ENCODE data around the gene ATP2C2. TPM values are rescaled to one million over a fixed set of nuclear protein-coding genes. Genes with fewer than 3 reads are reported as not detected.

ATP2C2 gene
- total and polyA plus RNA-seq, 2 of the 8 experiments (the other 6 are each of a cell fraction or from before 2014, with no cell fraction given): 1.2 to 2.8 TPM

- Histone ChIP-seq H3K4ac (replicated peaks; ENCODE audit: insufficient read length, low read depth, low read length) (no peak overlapping the region), H3K4me1 (replicated peaks in 1 of 4; ENCODE audit: control insufficient read depth in 3 of 4, insufficient read depth in 4 of 4, low read length in 3 of 4) (no peaks in the 10 kb centered on the region; a peak in 1 of 7 replicates), H3K4me3 (ENCODE audit: extremely low read depth in 1 of 4, insufficient read depth in 2 of 4, low read depth in 3 of 4, low read length in 4 of 4) (no peak overlapping the region), H3K4me2 (ENCODE audit: insufficient read depth in 1 of 2, low read depth in 2 of 2, low read length in 2 of 2) (no peak overlapping the region), H3K23me2 (ENCODE audit: low read depth, low read length) (peaks cover 12% of the 10 kb centered on the region; the same call in 1 of the 2 replicates), H3K56ac (replicated peaks; ENCODE audit: insufficient read length, low read depth, low read length) (no peak overlapping the region), H3K18ac (ENCODE audit: extremely low read depth, low read length) (no peak overlapping the region), H2BK12ac (ENCODE audit: low read depth, low read length) (no peak overlapping the region), H2AFZ (ENCODE audit: low read length) (no peak overlapping the region), H3K9ac (replicated peaks in 1 of 4; ENCODE audit: extremely low read depth in 1 of 4, low read depth in 3 of 4, low read length in 3 of 4) (no peak overlapping the region), H3K14ac (ENCODE audit: insufficient read length) (no peak overlapping the region), H3K79me2 (ENCODE audit: control insufficient read depth in 1 of 2, insufficient read depth in 2 of 2, low read length in 2 of 2) (no peaks in the 10 kb centered on the region), H3K79me1 (ENCODE audit: low read depth, low read length) (no peaks in the 10 kb centered on the region), H2AK5ac (ENCODE audit: low read depth, low read length) (no peak overlapping the region), H2BK120ac (replicated peaks; ENCODE audit: low read depth, low read length) (no peak overlapping the region), H3K27me3 (replicated peaks in 1 of 4; ENCODE audit: control insufficient read depth in 3 of 4, extremely low read depth in 1 of 4, insufficient read depth in 3 of 4, low read length in 3 of 4) (no peaks in the 10 kb centered on the region), H4K8ac (ENCODE audit: extremely low read depth, insufficient read depth, low read length) (no peak overlapping the region), H2BK15ac (ENCODE audit: low read length) (no peak overlapping the region), H4K5ac (ENCODE audit: insufficient read length, low read depth, low read length) (no peak overlapping the region), H2BK20ac (ENCODE audit: low read length) (no peak overlapping the region), H3K27ac (ENCODE audit: low read depth, low read length) (no peak overlapping the region), H2BK5ac (ENCODE audit: low read depth, low read length) (no peak overlapping the region), H3K36me3 (ENCODE audit: control insufficient read depth in 2 of 4, insufficient read depth in 4 of 4, low read length in 3 of 4) (no peaks in the 10 kb centered on the region), H4K20me1 (replicated peaks in 1 of 2; ENCODE audit: control insufficient read depth in 1 of 2, insufficient read depth in 2 of 2, low read length in 2 of 2) (no peaks in the 10 kb centered on the region), H3K9me3 (ENCODE audit: insufficient read depth in 2 of 2, low read depth in 1 of 2, low read length in 1 of 2) (peaks cover 0 to 8% of the 10 kb centered on the region in 2 experiments; a peak in 2 of 4 replicates), H4K91ac (replicated peaks; ENCODE audit: insufficient read length, low read length) (no peak overlapping the region), H3K23ac (ENCODE audit: insufficient read length) (no peak overlapping the region)
- POLR2A ChIA-PET (ENCODE audit: partially characterized antibody): no interaction called here
- DNase-seq (ENCODE audit: low read depth in 1 of 2, low spot score in 2 of 2): no peak
- WGBS, 2 experiments (ENCODE audit: extremely low coverage in 1 of 2, insufficient coverage in 1 of 2, insufficient read length in 1 of 2, insufficient replicate concordance in 2 of 2, low coverage in 1 of 2, low lambda C conversion rate in 2 of 2, missing lambda C conversion rate in 1 of 2): 81% methylated on average over 5 of the region's 5 CpGs; no CpG with 5 or more reads in 1 of the 2 experiments
- CTCF ChIA-PET (ENCODE audit: partially characterized antibody): interaction anchor here (1.5 to 1.7 kb wide), 2 partner anchors 43 to 186 kb away, joined by 4 to 5 read pairs; no protein-coding TSS in a partner anchor
- no peak for FAIRE-seq
- no peak for TF ChIP-seq EP300 (IDR thresholded peaks at IDR 0.05; ENCODE audit: borderline replicate concordance in 1 of 2, low read depth in 2 of 2, low read length in 2 of 2)
- TF ChIP-seq POLR2A (IDR thresholded peaks at IDR 0.05; ENCODE audit: control extremely low read depth in 1 of 2, low read depth in 2 of 2, low read length in 2 of 2): no peak
These were observed 47.8 kb upstream of the ATP2C2 start for GRCh38 chr16:84320511-84320910.

Measured in H1 (cell line).